Esophagus squamous epithelium (tissue), 5 donors: Measurements from ENCODE around the gene BFSP1. TPM values are rescaled to one million over a fixed set of nuclear protein-coding genes. Genes with fewer than 3 reads are reported as not detected.

Source experiments
- DNase-seq: peaks from one replicate; lab custom pipeline; 2025; lab: John Stamatoyannopoulos, UW
- H3K27ac ChIP-seq, 4 donors: fragments of 200-600 bp; sonication (generic); one replicate each; pipeline ENCODE4 v1.5.1; 2016 to 2019; ENCODE audit warnings: mild to moderate bottlenecking in 1 of 4
- H3K27me3 ChIP-seq, 4 donors: fragments of 200-600 bp; sonication (generic); 1 replicate in 3 of 4; 2 replicates in 1 of 4; pipeline versions ENCODE4 v1.5.1 to v1.6.0; 2017 to 2021; ENCODE audit warnings: antibody characterized with exemption in 1 of 4
- H3K36me3 ChIP-seq, 3 donors: fragments of 200-600 bp; sonication (generic); one replicate each; pipeline ENCODE4 v1.5.1; 2016 to 2019
- H3K4me1 ChIP-seq, 3 donors: fragments of 200-600 bp; sonication (generic); one replicate each; pipeline ENCODE4 v1.5.1; 2017 to 2019
- H3K4me3 ChIP-seq, 4 donors: fragments of 200-600 bp; sonication (generic); 1 replicate in 3 of 4; 2 replicates in 1 of 4; pipeline ENCODE4 v1.5.1; 2016 to 2019; ENCODE audit warnings: mild to moderate bottlenecking in 2 of 4, moderate library complexity in 1 of 4
- H3K9me3 ChIP-seq, 3 donors: fragments of 200-600 bp; sonication (generic); one replicate each; pipeline ENCODE4 v1.5.1; 2016 to 2019
- CTCF ChIP-seq, 6 experiments: fragments of 450-650 bp in 4 of 6; fragments of 200-600 bp in 2 of 6; sonication (generic) in 2 of 6; IDR thresholded peaks; one replicate each; pipeline ENCODE4 v1.5.1; 2016 to 2019; ENCODE audit warnings: antibody characterized with exemption in 6 of 6, mild to moderate bottlenecking in 4 of 6, moderate library complexity in 4 of 6
- POLR2A ChIP-seq, 4 donors: fragments of 450-650 bp; IDR thresholded peaks; one replicate each; pipeline ENCODE4 v1.6.1; 2017; ENCODE audit warnings: antibody characterized with exemption in 4 of 4, mild to moderate bottlenecking in 4 of 4, moderate library complexity in 3 of 4
- WGBS, 2 donors: methylation state at CpG; one replicate each; pipeline ENCODE4 v1.1.5; 2018; 5-methylcytosine and 5-hydroxymethylcytosine counted together
- intact Hi-C: fragments of 100-400 bp; cut with DNase I; formaldehyde crosslinking; loops from one replicate; pipeline ENCODE4 v1.15.0; 2022
- total RNA-seq, 4 donors: library from RNA; depleted of rRNA; stranded (reverse); fragments of >200 nt; gene quantifications; one replicate each; pipeline ENCODE4 v1.1.0, GENCODE V29; 2016
- donor health status: DM: yes; HTN: yes; CAD: no.

Gene BFSP1
- total RNA-seq, 4 donors from 2014 or later = 0.56 to 1.3 (median 1.00) TPM

- Histone ChIP-seq H3K27me3 (no peaks in the 10 kb centered on the region), H3K36me3 (no peaks in the 10 kb centered on the region), H3K4me3 (no peak overlapping the region), H3K27ac (peak overlapping the region in 2 of 4 donors; percentile 17 to 100), H3K9me3 (no peaks in the 10 kb centered on the region), H3K4me1 (peaks cover 6 to 35% (median 19%) of the 10 kb centered on the region in 3 donors)
- TF ChIP-seq CTCF (IDR thresholded peaks at IDR 0.05) = no peak
- TF ChIP-seq POLR2A (IDR thresholded peaks at IDR 0.05) = no peak
- DNase-seq = no peak
- 42 to 53% methylated on average over 4 of the region's 4 CpGs for WGBS, 2 donors
- intact Hi-C loops = no loop called here
These were observed 34.1 kb upstream of the BFSP1 start for GRCh38 chr20:17565169-17565845.

GRCh38 chr20:17562804-17563305 lies 31.7 kb upstream of the BFSP1 start:
- DNase-seq = no peak
- peaks cover 17 to 48% (median 29%) of the 10 kb centered on the region in 3 donors for H3K4me1 ChIP-seq
- no peaks in the 10 kb centered on the region for H3K27me3 ChIP-seq
- no peak overlapping the region for H3K4me3 ChIP-seq
- TF ChIP-seq CTCF (IDR thresholded peaks at IDR 0.05) (no peak), POLR2A (IDR thresholded peaks at IDR 0.05) (no peak)
- H3K27ac ChIP-seq = peak overlapping the region; percentile 41 to 83 (median 62)
- 50 to 83% methylated on average over 2 of the region's 2 CpGs for whole genome bisulfite sequencing, 2 donors
- intact Hi-C loops = no loop called here
- no peaks in the 10 kb centered on the region for H3K36me3 ChIP-seq
- no peaks in the 10 kb centered on the region for H3K9me3 ChIP-seq

- H3K27ac ChIP-seq = peak overlapping the region in 3 of 4 donors; percentile 91 to 96 (median 92)
- H3K27me3 ChIP-seq = no peaks in the 10 kb centered on the region
- DNase-seq = no peak
- TF ChIP-seq CTCF (IDR thresholded peaks at IDR 0.05) = no peak
- TF ChIP-seq POLR2A (IDR thresholded peaks at IDR 0.05) = no peak
- no peak overlapping the region for H3K4me3 ChIP-seq
- no peaks in the 10 kb centered on the region for H3K9me3 ChIP-seq
- H3K36me3 ChIP-seq = no peaks in the 10 kb centered on the region
- H3K4me1 ChIP-seq = peaks cover 25 to 64% (median 41%) of the 10 kb centered on the region in 3 donors
- 35 to 42% methylated on average over 5 of the region's 5 CpGs for WGBS, 2 donors
- intact Hi-C loops = no loop called here
These were observed 29.3 kb upstream of the BFSP1 start for GRCh38 chr20:17560344-17561074.

GRCh38 chr20:17559338-17559737 lies 28.2 kb upstream of the BFSP1 start:
- intact Hi-C loops = no loop called here
- Histone ChIP-seq H3K36me3 (no peaks in the 10 kb centered on the region), H3K27ac (peak overlapping the region; percentile 85 to 96 (median 92)), H3K9me3 (no peaks in the 10 kb centered on the region), H3K4me3 (no peak overlapping the region), H3K27me3 (no peaks in the 10 kb centered on the region), H3K4me1 (peaks cover 25 to 64% (median 41%) of the 10 kb centered on the region in 3 donors)
- TF ChIP-seq CTCF (IDR thresholded peaks at IDR 0.05) = no peak
- no peak for TF ChIP-seq POLR2A (IDR thresholded peaks at IDR 0.05)
- WGBS, 2 donors = 87 to 88% methylated on average over 5 to 6 of the region's 6 CpGs
- DNase-seq = no peak

- Histone ChIP-seq H3K27me3 (no peaks in the 10 kb centered on the region), H3K9me3 (no peaks in the 10 kb centered on the region), H3K36me3 (no peaks in the 10 kb centered on the region), H3K4me1 (peaks cover 25 to 64% (median 41%) of the 10 kb centered on the region in 3 donors), H3K27ac (peak overlapping the region; percentile 85 to 96 (median 92)), H3K4me3 (peak overlapping the region in 1 of 4 donors; percentile 16)
- DNase-seq = no peak
- intact Hi-C loops = no loop called here
- 9 to 10% methylated on average over 1 of the region's 1 CpG for WGBS, 2 donors
- TF ChIP-seq CTCF (IDR thresholded peaks at IDR 0.05) (no peak), POLR2A (IDR thresholded peaks at IDR 0.05) (no peak)
These were observed 27.7 kb upstream of the BFSP1 start for GRCh38 chr20:17558941-17559304.
